Measurements from ENCODE around the gene PLCH2.
"Not testable (repeated sequence)": the region's sequence is repeated elsewhere in the genome, so short reads cannot be mapped to it uniquely, and the experiment has no call there.

The PLCH2 gene

GRCh38 chr1:2443277-2444137, 32.6 kb upstream of the PLCH2 start:
- no peak for DNase-seq (ENCODE audit: low read depth)

DNA sequence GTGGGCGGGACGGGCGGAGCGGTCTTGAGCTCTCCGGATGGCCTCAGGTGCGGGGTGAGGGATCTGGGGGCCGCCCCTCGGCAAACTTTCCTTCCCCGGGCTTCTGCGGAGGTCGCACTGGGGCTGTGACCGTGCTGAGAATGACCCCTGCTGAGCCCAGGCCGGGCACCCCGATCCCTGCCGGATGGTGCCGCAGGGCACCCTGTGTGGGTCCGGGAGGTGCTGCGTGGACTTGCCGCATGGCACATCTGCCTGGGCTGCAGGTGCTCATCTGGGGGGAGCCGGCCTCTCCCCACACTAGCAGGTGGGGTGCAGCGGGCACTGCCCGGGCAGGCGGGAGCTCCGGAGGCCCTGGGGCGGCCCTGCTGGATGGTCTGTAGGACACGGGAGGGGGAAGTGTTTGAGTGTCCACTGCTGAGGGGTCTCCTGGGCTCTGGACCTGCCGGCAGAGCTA, 31.9 kb upstream of the PLCH2 start:
- DNase-seq (ENCODE audit: low read depth): no peak

DNA sequence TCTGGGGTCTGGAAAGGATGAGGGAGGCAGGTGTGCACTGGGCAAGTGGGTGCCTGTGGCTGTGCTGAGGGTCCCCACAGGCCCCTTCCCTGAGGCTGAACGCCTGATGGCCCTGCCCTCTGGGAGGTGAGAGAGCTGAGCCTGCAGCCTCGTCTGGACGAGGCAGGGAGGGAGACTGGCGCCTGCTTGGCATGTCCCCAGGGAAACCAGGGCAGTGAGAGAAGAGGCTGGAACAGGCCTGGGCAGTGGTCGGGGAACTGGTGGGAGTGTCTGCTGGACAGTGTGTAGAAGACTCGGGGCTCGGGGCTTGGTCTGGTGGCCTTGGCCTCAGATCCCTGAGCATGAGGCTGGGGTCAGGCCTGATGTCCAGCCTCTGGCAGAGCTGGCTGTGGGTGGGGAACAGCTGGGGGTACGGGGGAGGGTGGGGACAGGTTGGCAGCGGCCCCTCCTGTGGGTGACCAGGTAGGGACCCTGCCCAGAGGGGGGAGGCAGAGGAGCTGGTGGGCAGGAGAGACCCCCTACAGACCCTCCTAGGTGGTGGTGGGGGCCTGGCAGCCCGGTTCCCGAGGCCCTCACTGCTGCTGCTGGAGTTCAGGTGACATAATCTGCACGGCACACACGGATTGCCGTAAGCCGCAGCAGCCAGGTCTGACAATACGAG, 30.8 kb upstream of the PLCH2 start:
- DNase-seq (ENCODE audit: low read depth): no peak

- no peak for DNase-seq (ENCODE audit: low read depth)
Observed at GRCh38 chr1:2445823-2446215, 30.3 kb upstream of the PLCH2 start.

GRCh38 chr1:2446394-2446793, 29.7 kb upstream of the PLCH2 start:
- DNase-seq (ENCODE audit: low read depth): no peak

DNA sequence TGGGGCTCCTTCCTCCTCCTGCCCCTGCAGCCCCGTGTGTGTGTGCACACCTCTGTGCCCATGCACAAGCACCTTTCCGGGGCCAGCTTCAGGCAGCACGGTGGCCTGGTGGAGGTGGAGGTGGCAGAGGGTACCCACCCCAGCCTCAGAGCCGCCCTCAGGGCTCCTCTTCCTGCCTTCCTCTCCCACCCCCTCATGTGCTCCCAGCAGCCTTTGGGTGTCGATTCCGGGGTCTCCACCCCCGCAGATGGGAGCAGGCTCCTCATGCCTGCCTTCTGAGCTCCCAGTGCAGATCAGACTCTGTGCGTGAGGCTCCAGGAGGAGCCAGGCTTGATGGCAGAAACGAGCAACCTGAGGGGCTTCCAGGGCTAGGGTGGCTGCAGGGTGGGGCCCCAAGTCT, 29.2 kb upstream of the PLCH2 start:
- no peak for DNase-seq (ENCODE audit: low read depth)

- no peak for DNase-seq (ENCODE audit: low read depth)
Observed at GRCh38 chr1:2447276-2448097, 28.6 kb upstream of the PLCH2 start.

DNA sequence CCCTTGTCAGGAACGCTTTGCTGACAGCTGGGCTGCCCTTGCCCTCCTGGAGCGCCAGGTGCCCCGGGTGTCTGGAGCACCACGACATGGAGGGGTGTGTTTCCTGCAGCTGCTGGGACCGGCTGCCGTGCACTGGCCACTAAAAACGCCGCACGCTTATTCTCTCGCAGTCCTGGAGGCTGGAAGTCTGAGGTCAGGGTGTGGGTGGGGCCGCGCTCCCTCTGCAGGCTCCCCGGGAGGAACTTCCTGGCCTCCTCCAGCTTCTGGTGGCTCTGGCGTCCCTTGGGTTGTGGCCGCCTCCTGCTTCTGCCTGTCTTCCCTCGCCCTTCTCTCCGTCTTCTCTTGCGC, 28.0 kb upstream of the PLCH2 start:
- DNase-seq (ENCODE audit: low read depth): no peak

GRCh38 chr1:2449636-2450454, 26.2 kb upstream of the PLCH2 start:
- no peak for DNase-seq (ENCODE audit: low read depth)

DNA sequence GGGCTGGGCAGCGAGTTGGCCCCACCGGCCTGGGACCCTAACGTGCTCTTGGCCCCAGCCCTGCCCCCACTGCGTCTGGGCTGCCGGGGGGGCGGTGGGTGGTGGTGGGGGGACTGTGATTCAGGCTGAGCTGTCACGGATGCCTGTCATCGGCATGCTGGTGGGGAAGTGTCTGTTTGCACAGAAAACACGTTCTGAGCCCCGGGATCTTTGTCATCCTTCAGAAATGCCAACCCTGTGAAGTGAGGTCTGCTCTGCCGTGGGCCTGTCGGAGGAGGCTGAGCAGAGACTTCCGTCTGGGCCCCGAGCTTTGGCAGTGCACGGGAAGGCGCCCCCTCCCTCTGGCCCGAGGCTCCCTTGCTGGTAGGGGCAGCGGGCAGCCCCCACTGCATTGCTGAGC, 24.3 kb upstream of the PLCH2 start:
- DNase-seq (ENCODE audit: low read depth): peak; percentile 38

DNA sequence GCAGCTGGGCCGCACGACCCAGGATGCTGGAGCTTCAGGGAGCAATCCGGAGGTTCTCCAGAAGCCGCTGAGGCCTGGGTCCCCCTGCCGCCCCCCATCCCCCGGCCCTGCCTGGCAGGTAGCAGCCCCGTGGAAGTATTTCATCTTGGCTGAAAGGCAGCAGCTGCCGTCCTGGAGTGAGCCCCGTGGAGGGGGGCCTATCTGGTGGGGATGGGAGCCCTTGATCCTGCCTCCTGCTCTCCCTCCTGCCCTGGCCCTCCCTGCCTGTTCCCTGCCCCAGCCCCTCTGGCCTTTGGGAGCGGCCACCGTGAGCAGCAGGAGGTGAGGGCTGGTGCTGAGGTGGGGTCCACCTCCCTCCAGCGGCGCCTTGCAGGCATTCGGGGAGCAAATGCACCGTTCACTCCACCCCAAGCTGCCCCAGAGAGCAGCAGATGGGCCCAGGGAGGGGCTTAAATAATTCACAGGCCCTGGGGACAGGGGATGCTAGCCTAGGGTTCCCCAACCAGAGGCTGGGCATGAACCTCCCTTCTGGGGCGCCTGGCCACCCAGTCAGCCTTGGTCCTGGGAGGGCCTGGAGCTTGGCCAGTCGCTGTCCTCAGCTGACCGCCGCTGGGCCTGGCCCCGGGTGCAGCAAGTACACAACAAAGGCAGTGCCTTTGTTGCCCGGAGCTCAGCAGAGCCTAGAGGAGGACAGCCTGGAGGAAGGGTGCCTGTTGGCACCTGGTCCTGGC, 23.7 kb upstream of the PLCH2 start:
- no peak for DNase-seq (ENCODE audit: low read depth)

- no peak for DNase-seq (ENCODE audit: low read depth)
Observed at GRCh38 chr1:2452932-2453315, 23.2 kb upstream of the PLCH2 start.

DNA sequence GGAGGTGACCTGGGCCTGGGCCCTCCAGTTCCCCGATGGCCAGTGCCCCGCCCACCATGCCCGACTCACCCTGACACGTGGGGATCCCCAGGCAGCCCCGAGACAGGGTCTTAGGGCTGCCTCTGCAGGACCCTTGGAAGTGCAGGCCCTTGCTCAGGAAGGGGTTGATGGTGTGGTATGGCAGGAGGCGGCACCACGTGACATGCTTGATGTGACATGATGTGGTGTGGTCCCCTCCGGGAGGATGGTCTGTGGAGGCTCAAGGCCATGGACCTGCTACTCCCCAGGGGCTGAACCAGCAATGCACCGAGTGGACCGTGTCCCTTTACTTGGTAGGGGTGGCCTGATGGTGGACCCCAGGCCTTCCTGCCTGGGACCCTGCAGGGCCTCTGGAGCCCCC, 21.9 kb upstream of the PLCH2 start:
- no peak for DNase-seq (ENCODE audit: low read depth)

DNA sequence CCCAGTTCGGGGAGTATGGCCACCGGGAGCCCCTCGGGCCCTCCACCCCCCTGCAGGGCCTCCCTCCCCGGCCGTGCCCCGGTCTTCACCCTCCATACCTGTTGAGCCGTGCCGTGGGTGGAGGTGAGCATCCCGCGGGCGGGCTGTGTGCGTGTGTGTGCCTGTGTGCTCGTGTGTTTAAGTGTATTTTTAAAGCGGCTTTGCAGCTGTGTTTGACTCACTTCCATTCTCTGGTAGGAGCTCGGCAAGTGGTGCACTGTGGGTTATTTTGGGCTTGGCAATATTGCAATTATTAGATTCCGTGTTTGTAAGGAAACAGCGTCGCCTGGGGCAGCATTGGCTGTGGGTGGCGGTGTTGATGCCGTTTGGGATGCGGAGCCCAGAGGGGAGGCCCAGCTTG, 20.3 kb upstream of the PLCH2 start:
- DNase-seq (ENCODE audit: low read depth): no peak

DNA sequence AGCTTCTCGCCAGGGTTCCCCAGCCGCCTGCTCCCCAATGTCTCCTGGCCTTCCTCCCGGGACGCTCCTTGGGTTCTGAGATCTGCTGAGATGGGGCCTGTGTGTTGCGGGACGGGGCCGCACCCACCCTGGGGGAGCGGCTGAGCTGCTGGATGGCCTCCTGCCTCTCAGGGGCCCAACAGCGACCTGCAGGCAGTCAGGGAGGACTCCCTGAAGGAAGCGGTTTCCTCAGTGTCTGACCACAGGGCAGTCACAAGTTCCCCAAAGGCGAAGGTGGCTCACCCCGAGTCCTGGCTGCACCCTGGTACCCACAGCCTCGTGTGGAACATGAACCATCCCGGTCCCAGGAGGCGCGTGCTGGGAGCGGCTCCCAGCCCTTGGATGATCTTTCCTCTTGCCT, 18.6 kb upstream of the PLCH2 start:
- no peak for DNase-seq (ENCODE audit: low read depth)

GRCh38 chr1:2458687-2459086, 17.4 kb upstream of the PLCH2 start:
- no peak for DNase-seq (ENCODE audit: low read depth)

DNA sequence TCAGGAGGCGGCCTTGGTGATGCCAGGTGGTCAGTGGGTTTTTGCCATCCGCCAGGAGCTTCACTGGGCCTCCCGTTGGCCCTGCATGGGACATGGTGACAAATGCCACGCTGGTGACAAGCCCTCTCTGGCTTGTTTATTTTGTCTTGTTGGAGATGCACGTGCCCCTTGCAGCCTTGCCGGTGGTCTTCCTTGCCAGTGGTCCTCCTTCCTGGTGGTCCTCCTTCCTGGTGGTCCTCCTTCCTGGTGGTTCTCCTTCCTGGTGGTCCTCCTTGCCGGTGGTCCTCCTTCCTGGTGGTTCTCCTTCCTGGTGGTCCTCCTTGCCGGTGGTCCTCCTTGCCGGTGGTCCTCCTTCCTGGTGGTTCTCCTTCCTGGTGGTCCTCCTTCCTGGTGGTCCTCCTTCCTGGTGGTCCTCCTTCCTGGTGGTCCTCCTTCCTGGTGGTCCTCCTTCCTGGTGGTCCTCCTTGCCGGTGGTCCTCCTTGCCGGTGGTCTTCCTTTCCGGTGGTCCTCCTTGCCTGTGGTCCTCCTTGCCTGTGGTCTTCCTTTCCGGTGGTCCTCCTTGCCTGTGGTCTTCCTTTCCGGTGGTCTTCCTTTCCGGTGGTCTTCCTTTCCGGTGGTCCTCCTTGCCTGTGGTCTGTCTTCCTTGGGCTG, 16.9 kb upstream of the PLCH2 start:
- not testable (repeated sequence) for DNase-seq (ENCODE audit: low read depth)

DNA sequence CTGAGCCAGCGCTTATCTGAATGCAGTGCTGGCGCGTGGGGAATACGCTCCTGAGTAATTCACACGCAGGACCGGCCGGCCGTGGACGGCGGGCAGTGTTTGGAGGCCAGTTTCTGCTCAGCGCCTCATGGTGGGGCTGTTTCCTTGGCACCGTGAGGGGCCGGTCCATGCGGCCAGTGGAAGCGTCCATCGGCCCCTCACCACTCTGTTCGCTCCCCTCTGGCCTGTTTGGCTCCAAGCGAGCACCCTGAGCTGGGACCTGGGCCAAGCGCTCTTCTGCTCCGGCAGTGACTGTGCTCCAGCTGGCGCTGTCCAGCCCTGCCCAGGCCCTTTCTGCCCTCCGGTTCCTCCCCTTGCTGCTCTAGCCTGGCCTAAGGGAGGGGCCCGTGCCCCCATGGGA, 16.3 kb upstream of the PLCH2 start:
- DNase-seq (ENCODE audit: low read depth): no peak

DNA sequence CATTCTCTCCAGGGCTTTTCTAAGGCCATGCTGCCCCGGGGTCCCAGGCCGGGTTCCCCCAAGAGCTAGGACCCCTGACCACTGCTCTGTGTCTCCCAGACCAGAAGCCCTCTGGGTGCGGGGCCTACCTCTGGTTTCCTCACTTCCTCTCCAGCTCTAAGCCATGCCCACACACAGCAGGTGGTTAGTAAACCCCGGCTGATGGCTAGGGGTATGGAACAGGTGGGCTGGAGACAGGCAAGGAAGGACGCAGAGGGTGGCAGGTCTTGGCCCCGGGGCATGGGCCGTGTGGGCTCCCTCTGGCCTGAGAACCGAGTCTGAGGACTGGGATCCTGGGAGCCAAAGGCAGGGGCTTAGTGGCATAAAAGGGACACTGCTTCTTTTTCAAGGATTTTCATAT, 15.9 kb upstream of the PLCH2 start:
- no peak for DNase-seq (ENCODE audit: low read depth)

DNA sequence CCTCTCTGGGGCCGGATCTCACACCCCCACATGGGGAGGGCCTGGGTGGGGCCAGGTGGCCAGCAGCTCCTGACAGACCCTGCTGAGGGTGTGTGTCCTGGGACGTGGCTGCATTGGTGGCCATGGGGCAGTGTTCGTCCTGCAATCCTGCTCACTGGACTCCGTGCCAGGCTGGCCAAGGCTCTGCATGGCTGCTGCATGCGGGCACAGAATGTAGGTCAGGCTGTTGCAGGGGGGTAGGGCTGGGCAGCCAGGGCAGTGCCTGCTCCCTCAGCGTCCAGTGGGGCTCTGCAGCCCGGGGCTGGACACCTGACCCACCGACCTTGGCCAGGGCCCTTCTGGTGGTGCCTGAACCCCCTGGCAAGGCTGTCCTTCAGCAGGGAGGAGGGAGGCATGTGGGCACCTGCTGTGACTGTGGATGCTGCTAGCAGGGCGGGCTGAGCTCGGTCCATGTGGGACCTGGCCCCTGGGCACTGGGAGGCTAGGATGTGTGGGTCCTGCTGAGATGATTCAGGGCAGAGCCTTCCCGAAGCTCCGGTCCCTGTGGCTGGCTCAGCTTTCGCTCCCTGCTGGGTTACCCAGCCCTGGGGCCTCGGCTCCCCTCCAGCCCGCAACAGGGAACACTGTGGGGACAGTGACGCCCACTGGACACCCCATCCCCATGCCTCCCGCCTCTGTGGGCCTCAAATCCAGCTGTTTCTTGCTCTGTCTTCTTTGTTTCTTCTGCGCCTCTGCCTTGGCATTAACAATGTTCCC, 14.9 kb upstream of the PLCH2 start:
- no peak for DNase-seq (ENCODE audit: low read depth)
